Middle frontal gyrus (tissue), 1 donor: ENCODE measurements around the gene PPP1R37.

Experiments used
- DNase-seq: peaks from one replicate; pipeline ENCODE4 v3.0.0-alpha.2; 2015; ENCODE audit warnings: low spot score; ENCODE audit errors: extremely low spot score

The PPP1R37 gene

DNA sequence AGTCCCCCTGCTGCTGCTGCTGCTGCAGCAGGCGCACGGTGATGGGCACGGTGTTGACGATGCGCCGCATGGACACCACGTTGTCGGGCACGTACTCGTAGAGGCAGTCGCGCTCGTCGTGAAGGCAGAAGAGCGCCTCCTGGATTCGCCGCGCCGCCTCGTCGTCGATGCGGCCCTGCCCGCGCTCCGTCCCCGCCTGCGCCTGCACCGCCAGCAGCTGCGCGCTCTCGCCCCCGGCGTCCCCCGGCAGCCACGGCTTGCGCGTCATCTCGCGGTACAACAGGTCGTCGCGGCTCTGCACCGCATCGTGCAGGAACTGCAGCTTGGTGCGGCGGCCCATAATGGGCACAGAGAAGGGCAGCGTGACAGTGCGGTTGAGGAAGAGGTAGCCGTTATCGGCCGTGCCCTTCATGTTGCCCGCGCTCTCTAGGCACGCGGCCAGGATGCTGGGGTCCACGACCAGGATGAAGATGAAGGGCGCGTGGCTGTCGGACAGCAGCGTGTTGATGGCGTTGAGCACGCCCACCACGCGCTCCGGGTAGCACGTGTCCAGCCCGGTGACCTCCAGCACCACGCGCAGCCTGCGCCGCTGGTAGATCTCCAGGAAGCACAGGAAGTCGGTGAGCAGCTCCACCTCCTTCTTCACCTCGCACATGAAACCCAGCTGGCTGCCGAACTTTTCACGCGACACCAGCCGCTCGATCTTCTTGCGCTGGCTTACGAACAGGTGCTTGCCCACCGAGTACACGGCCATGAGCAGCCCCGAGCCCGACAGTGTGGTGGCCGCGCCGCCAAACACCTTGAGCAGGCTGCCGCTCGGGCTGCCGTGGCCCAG, 59.7 kb downstream of the PPP1R37 start:
- DNase-seq, result no peak

GRCh38 chr19:45153339-45154063, 60.5 kb downstream of the PPP1R37 start:
- DNase-seq, result peak; percentile 25

GRCh38 chr19:45154064-45154827, 61.3 kb downstream of the PPP1R37 start:
- no peak for DNase-seq

DNA sequence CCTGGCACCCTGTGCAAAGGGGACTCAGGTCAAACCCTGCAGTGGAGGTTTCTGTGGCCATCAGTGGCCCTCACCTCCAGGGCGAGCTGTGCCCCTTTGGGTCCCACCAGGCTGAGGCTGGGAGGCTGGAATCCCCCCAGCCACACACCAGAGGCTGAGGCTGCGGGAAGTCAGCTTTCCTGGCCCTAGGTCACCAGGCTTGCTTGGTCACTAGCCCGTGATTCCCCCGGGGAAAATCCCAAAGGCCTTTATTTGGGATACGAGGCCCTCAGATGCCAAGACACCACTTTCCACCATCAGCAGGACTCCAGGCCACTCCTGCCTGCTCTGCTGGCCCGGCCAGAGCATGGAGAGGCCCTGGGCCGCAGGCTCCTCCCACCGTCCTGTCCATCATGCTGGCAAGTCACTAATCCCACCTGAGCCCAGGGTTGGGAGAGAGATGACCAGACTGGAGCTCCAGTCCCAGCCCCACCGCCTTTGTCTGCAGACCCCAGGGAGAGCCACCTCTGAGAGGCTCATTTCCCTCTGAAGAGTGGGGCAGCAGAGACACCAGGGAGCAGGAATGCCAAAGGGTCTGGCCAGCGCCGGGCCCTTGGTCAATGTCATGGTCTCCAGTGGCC, 63.1 kb downstream of the PPP1R37 start:
- DNase-seq, result no peak

GRCh38 chr19:45156751-45157150, 63.8 kb downstream of the PPP1R37 start:
- DNase-seq, result no peak

GRCh38 chr19:45158503-45159209, 65.7 kb downstream of the PPP1R37 start:
- DNase-seq, result no peak

GRCh38 chr19:45159210-45159970, 66.4 kb downstream of the PPP1R37 start:
- DNase-seq, result no peak

DNA sequence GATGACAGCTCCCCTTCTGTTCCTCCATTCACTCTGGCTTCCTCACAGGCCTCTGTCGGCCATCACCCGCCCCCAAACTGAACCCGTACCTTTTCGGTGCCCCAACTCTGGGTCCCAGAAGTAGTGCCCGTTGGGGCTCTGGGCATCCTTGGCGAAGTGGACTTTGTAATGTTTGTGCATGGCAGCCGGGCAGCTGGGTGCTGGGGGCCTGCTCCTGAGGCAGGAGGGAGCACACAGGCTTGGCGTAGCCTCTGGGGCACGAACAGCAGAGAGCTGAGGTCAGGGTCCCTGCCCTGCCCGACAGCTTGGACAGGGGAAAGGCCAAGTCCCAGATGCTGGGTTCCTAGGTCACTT, 67.0 kb downstream of the PPP1R37 start:
- no peak for DNase-seq

- no peak for DNase-seq
Measured at GRCh38 chr19:45160870-45161737, 68.1 kb downstream of the PPP1R37 start, which contains the start of gene NKPD1. Gene NKPD1 (minus strand): TSS chr19:45160982. CDS start chr19:45160150, 832 bp downstream.

GRCh38 chr19:45161738-45162607, 69.0 kb downstream of the PPP1R37 start:
- no peak for DNase-seq

DNA sequence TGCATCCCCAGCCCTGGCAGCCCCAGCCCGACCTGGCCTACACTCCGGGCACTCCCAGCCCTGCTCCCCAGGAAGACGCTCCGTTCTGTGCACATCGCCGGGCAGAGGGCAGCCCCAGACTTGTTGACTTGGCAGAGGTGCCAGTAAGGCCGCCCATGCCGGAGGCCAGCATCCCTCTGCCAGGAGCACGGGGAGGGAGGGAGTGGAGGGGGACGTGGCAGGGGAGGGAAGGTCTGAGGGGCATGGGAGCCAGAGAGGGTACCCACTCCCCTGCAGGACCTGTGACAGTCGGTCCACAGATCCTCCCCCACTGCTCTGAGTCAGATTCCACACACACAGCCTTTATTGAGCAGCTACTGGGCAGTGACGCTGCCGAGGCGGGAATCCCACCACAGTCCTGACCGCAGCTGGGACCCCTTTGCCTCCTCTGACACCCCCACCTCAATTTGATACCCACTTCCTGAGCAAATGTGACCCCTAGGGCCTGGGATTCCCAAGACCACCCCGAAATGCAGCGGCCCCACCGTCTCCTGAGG, 69.7 kb downstream of the PPP1R37 start:
- no peak for DNase-seq

DNA sequence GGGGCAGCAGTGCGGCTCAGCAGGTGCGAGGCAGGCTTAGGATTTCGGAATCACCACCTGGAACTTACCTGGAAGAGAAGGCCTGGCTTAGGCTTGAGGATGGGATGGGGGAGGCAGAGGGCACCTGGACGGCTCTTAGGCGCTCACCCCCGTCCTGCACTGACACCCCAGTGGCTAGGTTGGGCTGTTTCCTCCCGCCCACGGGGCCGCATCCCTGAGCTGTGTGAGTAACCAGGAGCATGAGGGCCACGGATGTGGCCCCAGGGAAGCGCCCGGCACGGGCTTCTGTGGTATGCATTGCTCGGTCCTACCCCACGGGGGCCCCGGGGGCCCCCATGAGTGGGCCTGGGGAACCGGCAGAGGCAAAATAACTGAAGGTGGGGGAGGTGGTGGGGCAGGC, 70.2 kb downstream of the PPP1R37 start:
- DNase-seq, result no peak

DNA sequence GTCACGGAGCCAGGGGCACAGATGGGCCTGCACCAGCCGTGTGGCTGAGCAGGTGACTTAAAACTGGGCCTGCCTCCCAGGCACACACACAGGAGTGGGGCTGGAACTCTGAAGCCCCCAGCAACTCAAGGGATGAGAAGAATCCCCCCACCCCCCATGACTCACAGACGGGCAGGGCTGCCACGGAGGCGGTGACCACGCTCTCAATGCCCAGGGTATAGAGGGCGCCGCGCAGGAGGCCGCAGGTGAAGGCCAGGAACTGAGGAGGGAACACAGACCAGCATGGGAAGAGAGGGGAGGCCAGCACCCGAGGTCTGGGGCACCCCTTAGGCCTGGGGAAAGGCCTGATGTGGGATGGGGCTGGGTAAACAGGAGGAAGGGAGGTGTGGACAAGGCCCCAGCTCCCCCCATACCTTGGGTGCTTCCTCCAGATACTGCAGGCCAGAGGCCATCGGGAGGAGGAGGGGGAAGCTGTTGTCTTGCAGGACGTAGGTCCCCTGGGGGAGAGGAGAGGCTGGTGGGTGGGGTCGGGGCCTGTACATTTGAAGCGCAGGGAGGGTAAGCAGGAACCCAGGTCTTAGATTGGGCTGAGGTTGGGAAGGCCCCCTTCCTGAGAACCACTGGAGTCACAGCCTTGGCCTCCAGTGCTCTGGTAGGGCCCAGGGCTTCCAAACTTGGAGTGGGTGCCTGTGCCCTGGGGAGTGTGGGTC, 70.9 kb downstream of the PPP1R37 start:
- no peak for DNase-seq

GRCh38 chr19:45164577-45165335, 71.8 kb downstream of the PPP1R37 start:
- DNase-seq, result no peak

DNA sequence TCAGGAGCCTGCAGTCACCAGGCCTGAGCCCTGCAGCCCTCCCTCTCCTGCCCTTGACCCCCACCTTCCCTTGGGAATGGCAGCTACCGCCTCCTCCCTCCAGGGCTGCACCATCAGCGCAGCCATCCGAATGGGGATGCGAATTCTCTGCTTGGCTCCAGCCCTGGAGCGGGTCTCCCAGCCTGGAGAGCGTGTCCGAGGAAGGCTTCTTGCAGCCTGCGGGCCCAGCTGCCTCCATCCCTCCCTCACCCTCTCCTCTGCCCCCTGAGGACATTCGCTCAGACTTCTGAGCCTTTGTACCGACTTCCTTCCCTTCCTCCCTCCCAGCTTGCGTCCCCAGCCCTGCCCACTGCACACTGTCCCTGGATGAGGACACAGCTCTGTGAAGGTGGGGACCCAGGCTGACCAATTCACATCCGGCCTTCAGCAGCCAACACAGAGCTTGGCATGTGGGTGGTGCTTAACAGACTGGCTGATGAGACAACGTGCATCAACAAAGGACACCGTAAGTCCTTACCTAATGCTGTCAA, 73.8 kb downstream of the PPP1R37 start:
- no peak for DNase-seq

GRCh38 chr19:45168767-45169351, 75.9 kb downstream of the PPP1R37 start:
- DNase-seq, result no peak
